Activated CD4-positive, CD25-positive, alpha-beta regulatory T cell (primary cell): ENCODE data around the gene CCDC90B.
"Not testable (repeated sequence)": the region's sequence is repeated elsewhere in the genome, so short reads cannot be mapped to it uniquely, and the experiment has no call there.

Experiments used
- DNase-seq, 4 experiments: peaks; one replicate each; lab custom pipeline; 2025; lab: John Stamatoyannopoulos, UW

CCDC90B gene

GRCh38 chr11:83285771-83286528 lies at the start of gene CCDC90B:
CCDC90B (minus strand) TSS chr11:83286367; CDS start chr11:83285972, 395 bp downstream.
- DNase-seq: peak; percentile 83 to 87 (median 84)

GRCh38 chr11:83335446-83336070 lies 49.4 kb upstream of the CCDC90B start:
- no peak for DNase-seq

- DNase-seq: no peak
Observed at GRCh38 chr11:83330303-83330702, 44.1 kb upstream of the CCDC90B start.

GRCh38 chr11:83326326-83326725 lies 40.2 kb upstream of the CCDC90B start:
- no peak for DNase-seq

- no peak for DNase-seq
Observed at GRCh38 chr11:83319346-83319745, 33.2 kb upstream of the CCDC90B start.

- no peak for DNase-seq
Observed at GRCh38 chr11:83318931-83319330, 32.8 kb upstream of the CCDC90B start.

- no peak for DNase-seq
Observed at GRCh38 chr11:83317757-83318690, 31.9 kb upstream of the CCDC90B start.

- DNase-seq: not testable (repeated sequence)
Observed at GRCh38 chr11:83316897-83317268, 30.7 kb upstream of the CCDC90B start.

GRCh38 chr11:83316143-83316896 lies 30.2 kb upstream of the CCDC90B start:
- not testable (repeated sequence) for DNase-seq

- no peak for DNase-seq
Observed at GRCh38 chr11:83312430-83312829, 26.3 kb upstream of the CCDC90B start.

GRCh38 chr11:83311701-83312100 lies 25.5 kb upstream of the CCDC90B start:
- DNase-seq: no peak

GRCh38 chr11:83310718-83311117 lies 24.6 kb upstream of the CCDC90B start:
- DNase-seq: no peak

- not testable (repeated sequence) for DNase-seq
Observed at GRCh38 chr11:83308536-83308935, 22.4 kb upstream of the CCDC90B start.

- DNase-seq: no peak
Observed at GRCh38 chr11:83306200-83307080, 20.3 kb upstream of the CCDC90B start.

GRCh38 chr11:83303316-83303715 lies 17.1 kb upstream of the CCDC90B start:
- DNase-seq: no peak

GRCh38 chr11:83302151-83302550 lies 16.0 kb upstream of the CCDC90B start:
- no peak for DNase-seq

GRCh38 chr11:83299681-83300080 lies 13.5 kb upstream of the CCDC90B start:
- no peak for DNase-seq

GRCh38 chr11:83294208-83294607 lies 8.0 kb upstream of the CCDC90B start:
- DNase-seq: no peak

- no peak for DNase-seq
Observed at GRCh38 chr11:83293457-83293774, 7.2 kb upstream of the CCDC90B start.

GRCh38 chr11:83292709-83293456 lies 6.7 kb upstream of the CCDC90B start:
- no peak for DNase-seq
